IPS DF 4.7 (cell line): ENCODE results near the gene OR13A1.
"Not testable (repeated sequence)": the region's sequence is repeated elsewhere in the genome, so short reads cannot be mapped to it uniquely, and the experiment has no call there.

Experiments
- DNase-seq: peaks from one replicate; pipeline ENCODE4 v3.0.0-alpha.2; 2013; ENCODE audit warnings: low spot score; ENCODE audit errors: extremely low read depth

The OR13A1 gene

GRCh38 chr10:45315508-45315907 is at the start of gene OR13A1:
TSS of gene OR13A1 (minus strand) at chr10:45315608. CDS start at chr10:45304422, 11,186 bp downstream.
- no peak for DNase-seq

- DNase-seq: not testable (repeated sequence)
Observed at GRCh38 chr10:45361983-45362799, 46.8 kb upstream of the OR13A1 start.

GRCh38 chr10:45358961-45359360 is 43.6 kb upstream of the OR13A1 start:
- not testable (repeated sequence) for DNase-seq

- DNase-seq: no peak
Observed at GRCh38 chr10:45355494-45355893, 40.1 kb upstream of the OR13A1 start.

- DNase-seq: no peak
Observed at GRCh38 chr10:45354261-45354660, 38.9 kb upstream of the OR13A1 start.

- DNase-seq: no peak
Observed at GRCh38 chr10:45353186-45353585, 37.8 kb upstream of the OR13A1 start.

GRCh38 chr10:45348196-45348765 is 32.9 kb upstream of the OR13A1 start:
- not testable (repeated sequence) for DNase-seq

- not testable (repeated sequence) for DNase-seq
Observed at GRCh38 chr10:45347464-45347863, 32.1 kb upstream of the OR13A1 start.

- DNase-seq: not testable (repeated sequence)
Observed at GRCh38 chr10:45346652-45347335, 31.4 kb upstream of the OR13A1 start.

GRCh38 chr10:45340420-45340819 is 25.0 kb upstream of the OR13A1 start:
- not testable (repeated sequence) for DNase-seq

- no peak for DNase-seq
Observed at GRCh38 chr10:45339894-45340293, 24.5 kb upstream of the OR13A1 start.

GRCh38 chr10:45331824-45332223 is 16.4 kb upstream of the OR13A1 start:
- not testable (repeated sequence) for DNase-seq

- not testable (repeated sequence) for DNase-seq
Observed at GRCh38 chr10:45326864-45327263, 11.5 kb upstream of the OR13A1 start.

GRCh38 chr10:45325116-45325515 is 9.7 kb upstream of the OR13A1 start:
- DNase-seq: no peak

GRCh38 chr10:45319702-45320101 is 4.3 kb upstream of the OR13A1 start:
- no peak for DNase-seq

- DNase-seq: no peak
Observed at GRCh38 chr10:45313264-45313873, 2.0 kb downstream of the OR13A1 start.

- DNase-seq: no peak
Observed at GRCh38 chr10:45308707-45309106, 6.7 kb downstream of the OR13A1 start.

GRCh38 chr10:45302573-45302972 is 12.8 kb downstream of the OR13A1 start:
- DNase-seq: no peak

GRCh38 chr10:45298341-45298955 is 17.0 kb downstream of the OR13A1 start:
- not testable (repeated sequence) for DNase-seq

- no peak for DNase-seq
Observed at GRCh38 chr10:45294681-45295080, 20.7 kb downstream of the OR13A1 start.

- DNase-seq: no peak
Observed at GRCh38 chr10:45286980-45287379, 28.4 kb downstream of the OR13A1 start.
